H9 (cell line): Measurements from ENCODE around the gene FNIP1. TPM values are rescaled to one million over a fixed set of nuclear protein-coding genes. Genes with fewer than 3 reads are reported as not detected.

Experiments
- DNase-seq: peaks from one replicate; pipeline ENCODE4 v3.0.0-alpha.2; 2017
- H2AFZ ChIP-seq: one replicate; pipeline ENCODE4 v1.6.1; 2013; ENCODE audit warnings: mild to moderate bottlenecking, low read length, control low read depth, moderate library complexity
- H2AK5ac ChIP-seq: 2 replicates; pipeline ENCODE4 v1.6.1; 2013; ENCODE audit warnings: low read length, control low read depth, mixed read lengths; ENCODE audit not compliant: insufficient read length
- H2BK120ac ChIP-seq: one replicate; pipeline ENCODE4 v1.6.1; 2013; ENCODE audit warnings: low read depth, mild to moderate bottlenecking, low read length, control low read depth, inconsistent platforms; ENCODE audit not compliant: poor library complexity, severe bottlenecking
- H2BK12ac ChIP-seq: 2 replicates; pipeline ENCODE4 v1.6.1; 2013; ENCODE audit warnings: low read length, control low read depth, mixed read lengths, low read depth; ENCODE audit not compliant: insufficient read length
- H2BK15ac ChIP-seq: 2 replicates; pipeline ENCODE4 v1.6.1; 2013; ENCODE audit warnings: low read depth, low read length, control low read depth
- H2BK20ac ChIP-seq: one replicate; pipeline ENCODE4 v1.6.1; 2013; ENCODE audit warnings: low read depth, mild to moderate bottlenecking, low read length, control low read depth, inconsistent platforms; ENCODE audit not compliant: poor library complexity, severe bottlenecking
- H2BK5ac ChIP-seq: 2 replicates; pipeline ENCODE4 v1.6.1; 2013; ENCODE audit warnings: low read length, control low read depth, mixed read lengths; ENCODE audit not compliant: insufficient read length
- H3K14ac ChIP-seq: 2 replicates; pipeline ENCODE4 v1.6.1; 2013; ENCODE audit warnings: low read length, control low read depth; ENCODE audit not compliant: insufficient read depth
- H3K18ac ChIP-seq: 2 replicates; pipeline ENCODE4 v1.6.1; 2013; ENCODE audit warnings: low read depth, mild to moderate bottlenecking, mixed read lengths, low read length, control low read depth; ENCODE audit not compliant: insufficient read length
- H3K23ac ChIP-seq: 2 replicates; pipeline ENCODE4 v1.6.1; 2013; ENCODE audit warnings: low read length, control low read depth, mixed read lengths, low read depth; ENCODE audit not compliant: insufficient read length
- H3K23me2 ChIP-seq: 2 replicates; pipeline ENCODE4 v1.6.1; 2013; ENCODE audit warnings: low read depth, mild to moderate bottlenecking, mixed read lengths, low read length, control low read depth; ENCODE audit not compliant: insufficient read length, poor library complexity, severe bottlenecking
- H3K27ac ChIP-seq: 2 replicates; pipeline ENCODE4 v1.5.1; 2013; ENCODE audit warnings: low read length, control low read depth, mixed read lengths, low read depth; ENCODE audit not compliant: insufficient read length
- H3K27me3 ChIP-seq: 2 replicates; pipeline ENCODE4 v1.6.1; 2013; ENCODE audit warnings: low read length, control low read depth, inconsistent platforms; ENCODE audit not compliant: insufficient read depth
- H3K4ac ChIP-seq: 2 replicates; pipeline ENCODE4 v1.6.1; 2013; ENCODE audit warnings: low read depth, mild to moderate bottlenecking, control low read depth, inconsistent platforms, low read length, moderate library complexity
- H3K4me1 ChIP-seq: 2 replicates; pipeline ENCODE4 v1.6.1; 2013; ENCODE audit warnings: low read length, control low read depth, inconsistent platforms; ENCODE audit not compliant: insufficient read depth
- H3K4me2 ChIP-seq: 2 replicates; pipeline ENCODE4 v1.6.1; 2013; ENCODE audit warnings: low read length, control low read depth, mixed read lengths; ENCODE audit not compliant: insufficient read length, insufficient read depth
- H3K56ac ChIP-seq: 2 replicates; pipeline ENCODE4 v1.6.1; 2013; ENCODE audit warnings: low read depth, mild to moderate bottlenecking, mixed read lengths, low read length, control low read depth; ENCODE audit not compliant: insufficient read length
- H3K79me1 ChIP-seq: 2 replicates; pipeline ENCODE4 v1.6.1; 2013; ENCODE audit warnings: low read depth, mild to moderate bottlenecking, moderate library complexity, low read length, control low read depth, inconsistent platforms; ENCODE audit not compliant: insufficient read depth, poor library complexity, severe bottlenecking
- H3K79me2 ChIP-seq: 2 replicates; pipeline ENCODE4 v1.6.1; 2013; ENCODE audit warnings: low read length, control low read depth, inconsistent platforms; ENCODE audit not compliant: insufficient read depth
- H3K9ac ChIP-seq: 2 replicates; pipeline ENCODE4 v1.6.1; 2013; ENCODE audit warnings: low read length, control low read depth, mixed read lengths; ENCODE audit not compliant: insufficient read length; ENCODE audit errors: extremely low read depth
- H3K9me3 ChIP-seq: one replicate; pipeline ENCODE4 v1.6.1; 2013; ENCODE audit warnings: low read depth, low read length, inconsistent platforms; ENCODE audit not compliant: control insufficient read depth
- H3T11ph ChIP-seq: one replicate; pipeline ENCODE4 v1.6.1; 2013; ENCODE audit warnings: mild to moderate bottlenecking, low read length, control low read depth, inconsistent platforms
- H4K20me1 ChIP-seq: one replicate; pipeline ENCODE4 v1.6.1; 2013; ENCODE audit not compliant: control insufficient read depth, insufficient read length, insufficient read depth
- H4K5ac ChIP-seq: 2 replicates; pipeline ENCODE4 v1.6.1; 2013; ENCODE audit warnings: low read depth, mild to moderate bottlenecking, mixed read lengths, low read length, control low read depth; ENCODE audit not compliant: insufficient read length
- H4K8ac ChIP-seq: replicated peaks from 2 replicates; pipeline ENCODE4 v1.6.1; 2013; ENCODE audit warnings: low read length, control low read depth, mixed read lengths, low read depth; ENCODE audit not compliant: insufficient read length
- H4K91ac ChIP-seq: 2 replicates; pipeline ENCODE4 v1.6.1; 2013; ENCODE audit warnings: low read depth, mild to moderate bottlenecking, moderate library complexity, mixed read lengths, low read length, control low read depth; ENCODE audit not compliant: insufficient read length
- H3K27ac Mint-ChIP-seq, 3 experiments: 2 replicates in 2 of 3; 3 replicates in 1 of 3; pipeline ENCODE4 v1.8.0; 2020 to 2021; ENCODE audit warnings: mixed read lengths in 3 of 3, mild to moderate bottlenecking in 1 of 3, moderate library complexity in 1 of 3
- H3K27me3 Mint-ChIP-seq: 2 replicates; pipeline ENCODE4 v1.8.0; 2021; ENCODE audit warnings: low read depth, mild to moderate bottlenecking, moderate library complexity, mixed read lengths
- H3K36me3 Mint-ChIP-seq, 3 experiments: 2 replicates in 2 of 3; 3 replicates in 1 of 3; pipeline ENCODE4 v1.8.0; 2020 to 2021; ENCODE audit warnings: low read depth in 3 of 3, mixed read lengths in 3 of 3; ENCODE audit not compliant: insufficient read depth in 1 of 3
- H3K4me1 Mint-ChIP-seq, 2 experiments: 2 replicates each; pipeline ENCODE4 v1.8.0; 2020; ENCODE audit warnings: mixed read lengths in 2 of 2
- H3K4me3 Mint-ChIP-seq, 2 experiments: 2 replicates in 1 of 2; 3 replicates in 1 of 2; pipeline ENCODE4 v1.8.0; 2020 to 2021; ENCODE audit warnings: mild to moderate bottlenecking in 2 of 2, mixed read lengths in 2 of 2, moderate library complexity in 1 of 2
- H3K9me3 Mint-ChIP-seq, 2 experiments: 2 replicates in 1 of 2; 3 replicates in 1 of 2; pipeline ENCODE4 v1.8.0; 2020; ENCODE audit warnings: mild to moderate bottlenecking in 2 of 2, mixed read lengths in 2 of 2, moderate library complexity in 1 of 2
- CTCF ChIP-seq: fragments of 200-600 bp; sonication (generic); conservative IDR thresholded peaks from 3 replicates; pipeline ENCODE4 v1.8.0; 2021; ENCODE audit warnings: antibody characterized with exemption, mild to moderate bottlenecking
- WGBS: extraction: QIAGEN DNeasy Blood & Tissue Kit; methylation state at CpG from one replicate; pipeline ENCODE4 v1.1.7; 2013; ENCODE audit warnings: missing lambda C conversion rate, low lambda C conversion rate, mixed read lengths; ENCODE audit not compliant: insufficient read length; ENCODE audit errors: extremely low coverage; 5-methylcytosine and 5-hydroxymethylcytosine counted together
- total RNA-seq: library from RNA; stranded (reverse); gene quantifications from 2 replicates; pipeline ENCODE4 v1.2.1, GENCODE V29; 2021

The FNIP1 gene
- total RNA-seq, 1 experiment from 2014 or later = 13.4 TPM

GRCh38 chr5:131630963-131631350, 165.9 kb downstream of the FNIP1 start:
- Mint-ChIP-seq H3K27ac (no peak overlapping the region), H3K36me3 (peaks cover 0 to 1% (median 0%) of the 10 kb centered on the region in 3 experiments; a peak in 1 of 7 replicates), H3K4me3 (no peak overlapping the region), H3K9me3 (no peaks in the 10 kb centered on the region), H3K4me1 (peaks cover 11 to 15% of the 10 kb centered on the region in 2 experiments), H3K27me3 (no peaks in the 10 kb centered on the region)
- no peak overlapping the region for H2AFZ ChIP-seq
- H3K23me2 ChIP-seq = peaks cover 3% of the 10 kb centered on the region
- H3K23ac ChIP-seq = no peak overlapping the region
- no peaks in the 10 kb centered on the region for H3K27me3 ChIP-seq
- H3K9me3 ChIP-seq = no peaks in the 10 kb centered on the region
- H2BK20ac ChIP-seq = no peak overlapping the region
- H3K27ac ChIP-seq = no peak overlapping the region
- H2BK120ac ChIP-seq = no peak overlapping the region
- no peak overlapping the region for H3K18ac ChIP-seq
- no peak overlapping the region for H4K91ac ChIP-seq
- no peak overlapping the region for H3K56ac ChIP-seq
- no peak overlapping the region for H2BK5ac ChIP-seq
- no peak overlapping the region for H2BK15ac ChIP-seq
- no peak for DNase-seq
- no peak overlapping the region for H4K5ac ChIP-seq
- H3K9ac ChIP-seq = no peak overlapping the region
- peaks cover 33% of the 10 kb centered on the region; the same call in 1 of the 2 replicates for H3K79me2 ChIP-seq
- no peak overlapping the region for H3T11ph ChIP-seq
- H3K79me1 ChIP-seq = no peaks in the 10 kb centered on the region
- no CpG with 5 or more reads among the region's 4 CpGs for WGBS
- no peak overlapping the region for H3K4ac ChIP-seq
- H3K4me2 ChIP-seq = no peak overlapping the region
- no peaks in the 10 kb centered on the region for H4K20me1 ChIP-seq
- H3K14ac ChIP-seq = no peak overlapping the region
- 0 out of 2 replicates have a peak, but pooled peaks cover 2% of the 10 kb centered on the region for H3K4me1 ChIP-seq
- no peak for TF ChIP-seq CTCF
- H4K8ac ChIP-seq = no peak overlapping the region
- no peak overlapping the region for H2AK5ac ChIP-seq
- H2BK12ac ChIP-seq = no peak overlapping the region
